ENCODE data around the gene HSD17B2. TPM values are rescaled to one million over a fixed set of nuclear protein-coding genes. Genes with fewer than 3 reads are reported as not detected.
A peak's percentile ranks its signal among the peaks of the same experiment; 100 is the strongest.

The HSD17B2 gene
- total and polyA plus RNA-seq, 4 donors: 47.7 to 126 (median 103) TPM

- no peak for TF ChIP-seq REST (IDR thresholded peaks at IDR 0.05)
Observed at GRCh38 chr16:82072313-82072712, 37.3 kb downstream of the HSD17B2 start (continued).

GRCh38 chr16:82074019-82074558, 39.0 kb downstream of the HSD17B2 start:
- Histone ChIP-seq H3K36me3 (ENCODE audit: control insufficient read depth in 4 of 4, insufficient read depth in 3 of 4, low read depth in 1 of 4, low read length in 3 of 4) (peaks cover 1 to 42% (median 26%) of the 10 kb centered on the region in 4 donors), H3K9ac (ENCODE audit: low read depth in 1 of 2, low read length in 2 of 2) (no peak overlapping the region), H3K4me1 (ENCODE audit: control insufficient read depth in 4 of 4, insufficient read depth in 4 of 4, low read length in 3 of 4) (peaks cover 3 to 31% (median 20%) of the 10 kb centered on the region in 4 donors), H3K27me3 (ENCODE audit: control insufficient read depth in 4 of 4, insufficient read depth in 4 of 4, low read length in 3 of 4) (no peaks in the 10 kb centered on the region), H3K9me3 (ENCODE audit: control insufficient read depth in 4 of 4, low read length in 3 of 4) (no peaks in the 10 kb centered on the region), H3K27ac (ENCODE audit: low read depth in 1 of 2, low read length in 2 of 2) (no peak overlapping the region), H3K4me3 (ENCODE audit: low read depth in 1 of 3, low read length in 3 of 3) (no peak overlapping the region)
- TF ChIP-seq TAF1 (conservative IDR thresholded peaks at IDR 0.05): no peak
- TF ChIP-seq YY1 (IDR thresholded peaks at IDR 0.05): no peak
- no peak for TF ChIP-seq FOXA1 (IDR thresholded peaks at IDR 0.05)
- TF ChIP-seq MAX (IDR thresholded peaks at IDR 0.05): no peak
- no peak for TF ChIP-seq HNF4A (conservative IDR thresholded peaks at IDR 0.05)
- no peak for TF ChIP-seq REST (IDR thresholded peaks at IDR 0.05)
- no peak for TF ChIP-seq GABPA (IDR thresholded peaks at IDR 0.05 in 1 of 2, conservative IDR thresholded peaks at IDR 0.05 in 1 of 2)
- no peak for DNase-seq (ENCODE audit: low spot score)
- WGBS: 94% methylated on average over 4 of the region's 4 CpGs

GRCh38 chr16:82078125-82078524, 43.1 kb downstream of the HSD17B2 start:
- H3K36me3 ChIP-seq (ENCODE audit: control insufficient read depth in 4 of 4, insufficient read depth in 3 of 4, low read depth in 1 of 4, low read length in 3 of 4): peaks cover 1 to 9% (median 5%) of the 10 kb centered on the region in 4 donors
- H3K9me3 ChIP-seq (ENCODE audit: control insufficient read depth in 4 of 4, low read length in 3 of 4): no peaks in the 10 kb centered on the region
- H3K27me3 ChIP-seq (ENCODE audit: control insufficient read depth in 4 of 4, insufficient read depth in 4 of 4, low read length in 3 of 4): no peaks in the 10 kb centered on the region
- H3K4me3 ChIP-seq (ENCODE audit: low read depth in 1 of 3, low read length in 3 of 3): no peak overlapping the region
- no peak overlapping the region for H3K9ac ChIP-seq (ENCODE audit: low read depth in 1 of 2, low read length in 2 of 2)
- peak overlapping the region in 1 of 2 donors; percentile 15 for H3K27ac ChIP-seq (ENCODE audit: low read depth in 1 of 2, low read length in 2 of 2)
- WGBS: 99% methylated on average over 1 of the region's 1 CpG
- DNase-seq (ENCODE audit: low spot score): no peak
- peaks cover 3 to 34% (median 21%) of the 10 kb centered on the region in 4 donors for H3K4me1 ChIP-seq (ENCODE audit: control insufficient read depth in 4 of 4, insufficient read depth in 4 of 4, low read length in 3 of 4)
- TF ChIP-seq REST (IDR thresholded peaks at IDR 0.05) (no peak), FOXA1 (IDR thresholded peaks at IDR 0.05) (no peak), EGR1 (IDR thresholded peaks at IDR 0.05; ENCODE audit: low read depth in 2 of 2) (no peak), RAD21 (IDR thresholded peaks at IDR 0.05) (no peak), ZBTB33 (IDR thresholded peaks at IDR 0.05) (no peak), MAX (IDR thresholded peaks at IDR 0.05) (no peak), GABPA (IDR thresholded peaks at IDR 0.05 in 1 of 2, conservative IDR thresholded peaks at IDR 0.05 in 1 of 2) (no peak), ATF3 (IDR thresholded peaks at IDR 0.05) (no peak), JUND (IDR thresholded peaks at IDR 0.05) (no peak)
